ENCODE results near the gene SEC24C.
A peak's percentile ranks its signal among the peaks of the same experiment; 100 is the strongest.

Gene SEC24C

GRCh38 chr10:73814896-73815718 is 70.9 kb downstream of the SEC24C start:
- no peak for TF ChIP-seq POLR2A (IDR thresholded peaks at IDR 0.05; ENCODE audit: low read length)
- TF ChIP-seq GATA1 (IDR thresholded peaks at IDR 0.05; ENCODE audit: low read depth, low read length) = no peak
- DNase-seq = peak; percentile 42 to 55

GRCh38 chr10:73815719-73816030 is 71.5 kb downstream of the SEC24C start:
- TF ChIP-seq GATA1 (IDR thresholded peaks at IDR 0.05; ENCODE audit: low read depth, low read length) (no peak), POLR2A (IDR thresholded peaks at IDR 0.05; ENCODE audit: low read length) (no peak)
- no peak for DNase-seq

GRCh38 chr10:73816917-73817729 is 73.0 kb downstream of the SEC24C start:
- TF ChIP-seq GATA1 (IDR thresholded peaks at IDR 0.05; ENCODE audit: low read depth, low read length) = no peak
- peak; percentile 28 to 37 for DNase-seq

- DNase-seq = no peak
- no peak for TF ChIP-seq GATA1 (IDR thresholded peaks at IDR 0.05; ENCODE audit: low read depth, low read length)
- TF ChIP-seq POLR2A (IDR thresholded peaks at IDR 0.05; ENCODE audit: low read length) = no peak
Measured at GRCh38 chr10:73817826-73818225, 73.7 kb downstream of the SEC24C start.

- TF ChIP-seq POLR2A (IDR thresholded peaks at IDR 0.05; ENCODE audit: low read length) (no peak), GATA1 (IDR thresholded peaks at IDR 0.05; ENCODE audit: low read depth, low read length) (no peak)
- no peak for DNase-seq
Measured at GRCh38 chr10:73818402-73818801, 74.2 kb downstream of the SEC24C start.

GRCh38 chr10:73819081-73819480 is 74.9 kb downstream of the SEC24C start:
- no peak for DNase-seq
- TF ChIP-seq POLR2A (IDR thresholded peaks at IDR 0.05; ENCODE audit: low read length) (no peak), GATA1 (IDR thresholded peaks at IDR 0.05; ENCODE audit: low read depth, low read length) (no peak)

- TF ChIP-seq GATA1 (IDR thresholded peaks at IDR 0.05; ENCODE audit: low read depth, low read length) (no peak), POLR2A (IDR thresholded peaks at IDR 0.05; ENCODE audit: low read length) (no peak)
- DNase-seq = no peak
Measured at GRCh38 chr10:73819513-73820093, 75.4 kb downstream of the SEC24C start.
